ENCODE measurements around the gene LZTS2. TPM values are rescaled to one million over a fixed set of nuclear protein-coding genes. Genes with fewer than 3 reads are reported as not detected.

Gene LZTS2
- total RNA-seq, 1 donor from 2014 or later, result 70.8 TPM

DNA sequence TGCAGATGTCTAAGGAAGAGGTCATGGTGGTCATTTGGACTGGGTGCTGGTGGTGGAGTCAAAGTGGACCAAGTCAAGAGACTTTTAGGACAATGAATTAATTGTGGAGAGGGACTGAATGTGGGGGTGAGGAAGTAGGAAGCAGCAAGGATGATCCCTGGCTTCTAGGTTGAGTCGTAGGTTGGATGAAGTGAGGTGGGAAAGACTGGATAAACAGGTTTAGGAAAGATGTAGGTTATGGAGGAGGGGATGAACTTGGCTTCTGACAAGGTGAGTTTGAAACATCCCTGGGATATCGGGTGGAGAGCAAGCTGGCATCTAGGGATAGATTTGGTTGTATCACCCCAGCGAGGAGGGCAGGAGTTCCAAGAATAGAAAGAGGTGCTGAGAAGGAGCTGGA is 22.7 kb upstream of the LZTS2 start:
- Mint-ChIP-seq H3K4me1 (peaks cover 13% of the 10 kb centered on the region), H3K27ac (ENCODE audit: unreplicated experiment) (no peak overlapping the region), H3K4me3 (no peak overlapping the region), H3K27me3 (ENCODE audit: low read depth) (no peaks in the 10 kb centered on the region), H3K9me3 (no peaks in the 10 kb centered on the region), H3K36me3 (ENCODE audit: low read depth) (peaks cover 2% of the 10 kb centered on the region)
- TF ChIP-seq, protein P1, sequence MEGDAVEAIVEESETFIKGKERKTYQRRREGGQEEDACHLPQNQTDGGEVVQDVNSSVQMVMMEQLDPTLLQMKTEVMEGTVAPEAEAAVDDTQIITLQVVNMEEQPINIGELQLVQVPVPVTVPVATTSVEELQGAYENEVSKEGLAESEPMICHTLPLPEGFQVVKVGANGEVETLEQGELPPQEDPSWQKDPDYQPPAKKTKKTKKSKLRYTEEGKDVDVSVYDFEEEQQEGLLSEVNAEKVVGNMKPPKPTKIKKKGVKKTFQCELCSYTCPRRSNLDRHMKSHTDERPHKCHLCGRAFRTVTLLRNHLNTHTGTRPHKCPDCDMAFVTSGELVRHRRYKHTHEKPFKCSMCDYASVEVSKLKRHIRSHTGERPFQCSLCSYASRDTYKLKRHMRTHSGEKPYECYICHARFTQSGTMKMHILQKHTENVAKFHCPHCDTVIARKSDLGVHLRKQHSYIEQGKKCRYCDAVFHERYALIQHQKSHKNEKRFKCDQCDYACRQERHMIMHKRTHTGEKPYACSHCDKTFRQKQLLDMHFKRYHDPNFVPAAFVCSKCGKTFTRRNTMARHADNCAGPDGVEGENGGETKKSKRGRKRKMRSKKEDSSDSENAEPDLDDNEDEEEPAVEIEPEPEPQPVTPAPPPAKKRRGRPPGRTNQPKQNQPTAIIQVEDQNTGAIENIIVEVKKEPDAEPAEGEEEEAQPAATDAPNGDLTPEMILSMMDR (conservative IDR thresholded peaks at IDR 0.05), result no peak
- DNase-seq (ENCODE audit: low read depth, low spot score), result no peak

DNA sequence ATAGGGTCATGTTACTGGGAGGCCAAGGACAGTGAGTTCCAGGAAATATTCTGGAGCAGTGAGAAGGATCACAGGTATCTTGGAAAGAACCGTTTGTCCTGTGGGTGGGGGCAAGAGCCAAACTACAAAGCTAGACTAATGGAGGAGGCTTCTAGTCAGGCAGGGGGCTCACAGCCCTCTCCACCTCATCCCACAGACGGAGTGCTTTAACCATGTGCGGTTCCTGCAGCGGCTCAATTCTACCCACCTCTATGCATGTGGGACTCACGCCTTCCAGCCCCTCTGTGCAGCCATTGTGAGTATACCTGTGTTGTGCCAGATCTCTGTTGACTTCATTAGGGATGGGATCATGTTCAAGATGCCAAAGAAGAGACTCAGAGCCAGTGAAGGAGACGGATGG is 22.2 kb upstream of the LZTS2 start:
- Mint-ChIP-seq H3K27me3 (ENCODE audit: low read depth) (no peaks in the 10 kb centered on the region), H3K9me3 (no peaks in the 10 kb centered on the region), H3K4me1 (peaks cover 8% of the 10 kb centered on the region), H3K4me3 (no peak overlapping the region), H3K36me3 (ENCODE audit: low read depth) (peaks cover 2% of the 10 kb centered on the region), H3K27ac (ENCODE audit: unreplicated experiment) (no peak overlapping the region)
- TF ChIP-seq, protein P1 (conservative IDR thresholded peaks at IDR 0.05), result no peak
- DNase-seq (ENCODE audit: low read depth, low spot score), result no peak

DNA sequence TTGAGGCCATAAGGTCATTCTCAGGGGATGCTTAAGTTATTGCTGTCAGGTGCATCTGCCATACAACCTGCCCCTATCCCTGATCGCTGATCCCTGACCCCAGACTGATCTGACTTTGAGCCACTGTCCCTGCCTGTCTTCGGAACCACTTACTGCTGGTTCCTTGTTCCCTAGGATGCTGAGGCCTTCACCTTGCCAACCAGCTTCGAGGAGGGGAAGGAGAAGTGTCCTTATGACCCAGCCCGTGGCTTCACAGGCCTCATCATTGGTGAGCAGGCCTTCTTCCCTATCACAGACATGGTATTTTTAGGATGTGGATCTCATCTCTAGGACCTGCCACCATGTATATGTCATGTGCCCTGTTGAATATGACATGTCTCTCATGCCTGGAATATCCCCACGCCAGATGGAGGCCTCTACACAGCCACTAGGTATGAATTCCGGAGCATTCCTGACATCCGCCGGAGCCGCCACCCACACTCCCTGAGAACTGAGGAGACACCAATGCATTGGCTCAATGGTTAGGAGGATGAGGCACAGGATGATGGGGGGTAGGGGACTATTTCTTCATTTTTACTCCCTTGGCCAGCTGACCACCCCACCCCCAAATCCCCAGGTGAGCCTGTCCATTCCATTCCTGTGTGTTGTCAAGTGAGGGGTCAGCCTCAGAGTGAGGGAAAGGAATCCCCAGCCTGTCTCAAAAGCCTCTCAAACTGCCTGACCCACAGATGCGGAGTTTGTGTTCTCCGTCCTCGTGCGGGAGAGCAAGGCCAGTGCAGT is 21.3 kb upstream of the LZTS2 start:
- Mint-ChIP-seq H3K4me3 (no peak overlapping the region), H3K27ac (ENCODE audit: unreplicated experiment) (no peak overlapping the region), H3K4me1 (peaks cover 2% of the 10 kb centered on the region), H3K27me3 (ENCODE audit: low read depth) (no peaks in the 10 kb centered on the region), H3K36me3 (ENCODE audit: low read depth) (peaks cover 2% of the 10 kb centered on the region), H3K9me3 (no peaks in the 10 kb centered on the region)
- TF ChIP-seq, protein P1 (conservative IDR thresholded peaks at IDR 0.05), result no peak
- DNase-seq (ENCODE audit: low read depth, low spot score), result no peak

DNA sequence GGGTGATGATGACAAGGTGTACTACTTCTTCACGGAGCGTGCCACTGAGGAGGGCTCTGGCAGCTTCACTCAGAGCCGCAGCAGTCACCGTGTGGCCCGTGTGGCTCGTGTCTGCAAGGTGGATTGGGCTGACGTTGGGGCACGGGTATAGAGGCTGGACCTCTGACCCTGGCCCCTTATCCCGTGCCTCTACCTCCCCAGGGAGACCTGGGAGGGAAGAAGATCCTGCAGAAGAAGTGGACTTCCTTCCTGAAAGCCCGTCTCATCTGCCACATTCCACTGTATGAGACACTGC is 20.8 kb upstream of the LZTS2 start:
- Mint-ChIP-seq H3K4me3 (no peak overlapping the region), H3K4me1 (no peaks in the 10 kb centered on the region), H3K27ac (ENCODE audit: unreplicated experiment) (no peak overlapping the region), H3K9me3 (no peaks in the 10 kb centered on the region), H3K36me3 (ENCODE audit: low read depth) (peaks cover 2% of the 10 kb centered on the region), H3K27me3 (ENCODE audit: low read depth) (no peaks in the 10 kb centered on the region)
- DNase-seq (ENCODE audit: low read depth, low spot score), result no peak
- TF ChIP-seq, protein P1 (conservative IDR thresholded peaks at IDR 0.05), result no peak

DNA sequence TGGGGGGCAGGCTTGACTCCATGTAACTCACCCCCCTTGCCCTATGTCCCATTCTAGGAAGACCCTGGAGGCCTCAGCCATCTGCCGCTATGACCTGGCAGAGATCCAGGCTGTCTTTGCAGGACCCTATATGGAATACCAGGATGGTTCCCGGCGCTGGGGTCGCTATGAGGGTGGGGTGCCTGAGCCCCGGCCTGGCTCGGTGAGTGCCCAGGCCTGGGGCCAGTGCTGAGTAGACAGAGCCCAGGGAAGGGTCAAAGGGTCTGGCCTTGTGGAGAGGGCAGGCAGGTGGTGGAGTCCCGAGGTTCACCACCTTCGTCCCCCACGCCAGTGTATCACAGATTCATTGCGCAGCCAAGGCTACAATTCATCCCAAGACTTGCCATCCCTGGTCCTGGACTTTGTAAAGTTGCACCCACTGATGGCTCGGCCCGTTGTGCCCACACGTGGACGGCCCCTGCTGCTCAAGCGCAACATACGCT is 19.8 kb upstream of the LZTS2 start:
- H3K4me1 Mint-ChIP-seq, result no peaks in the 10 kb centered on the region
- no peak overlapping the region for H3K27ac Mint-ChIP-seq (ENCODE audit: unreplicated experiment)
- H3K36me3 Mint-ChIP-seq (ENCODE audit: low read depth), result peaks cover 2% of the 10 kb centered on the region
- TF ChIP-seq, protein P1 (conservative IDR thresholded peaks at IDR 0.05), result no peak
- no peak overlapping the region for H3K4me3 Mint-ChIP-seq
- no peaks in the 10 kb centered on the region for H3K9me3 Mint-ChIP-seq
- no peak for DNase-seq (ENCODE audit: low read depth, low spot score)
- no peaks in the 10 kb centered on the region for H3K27me3 Mint-ChIP-seq (ENCODE audit: low read depth)

All from neural crest cell (in vitro differentiated cells).